GM10266 (cell line): ENCODE data around the gene COL26A1.
"Not testable (repeated sequence)": the region's sequence is repeated elsewhere in the genome, so short reads cannot be mapped to it uniquely, and the experiment has no call there.

ENCODE experiments used
- DNase-seq: peaks from one replicate; pipeline ENCODE4 v3.0.0; 2012; ENCODE audit errors: extremely low spot score
- TF ChIP-seq, protein P1 (sequence below): IDR thresholded peaks from 2 replicates; pipeline ENCODE4 v1.5.1; 2012; ENCODE audit warnings: mild to moderate bottlenecking, low read depth; ENCODE audit not compliant: control insufficient read depth, insufficient read depth; ENCODE audit errors: missing control alignments

Gene COL26A1

DNA sequence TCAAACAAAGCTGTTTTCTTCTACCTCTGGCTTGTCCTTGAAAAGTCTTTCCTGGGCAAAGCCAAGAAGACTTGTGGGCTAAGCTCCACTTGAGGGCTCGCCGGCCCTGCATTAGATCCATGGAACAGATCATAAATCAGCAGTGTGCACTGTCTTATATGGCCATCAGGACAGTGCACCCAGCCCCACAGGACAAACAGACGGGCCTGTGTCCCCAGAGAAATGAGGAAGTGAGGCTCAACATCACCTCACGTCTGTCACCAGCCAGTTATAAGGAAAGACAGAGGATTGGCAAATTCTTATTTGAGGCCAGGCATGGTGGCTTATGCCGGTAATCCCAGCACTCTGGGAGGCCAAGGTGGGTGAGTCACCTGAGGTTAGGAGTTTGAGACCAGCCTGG lies 28.8 kb upstream of the COL26A1 start:
- no peak for DNase-seq
- TF ChIP-seq, protein P1, sequence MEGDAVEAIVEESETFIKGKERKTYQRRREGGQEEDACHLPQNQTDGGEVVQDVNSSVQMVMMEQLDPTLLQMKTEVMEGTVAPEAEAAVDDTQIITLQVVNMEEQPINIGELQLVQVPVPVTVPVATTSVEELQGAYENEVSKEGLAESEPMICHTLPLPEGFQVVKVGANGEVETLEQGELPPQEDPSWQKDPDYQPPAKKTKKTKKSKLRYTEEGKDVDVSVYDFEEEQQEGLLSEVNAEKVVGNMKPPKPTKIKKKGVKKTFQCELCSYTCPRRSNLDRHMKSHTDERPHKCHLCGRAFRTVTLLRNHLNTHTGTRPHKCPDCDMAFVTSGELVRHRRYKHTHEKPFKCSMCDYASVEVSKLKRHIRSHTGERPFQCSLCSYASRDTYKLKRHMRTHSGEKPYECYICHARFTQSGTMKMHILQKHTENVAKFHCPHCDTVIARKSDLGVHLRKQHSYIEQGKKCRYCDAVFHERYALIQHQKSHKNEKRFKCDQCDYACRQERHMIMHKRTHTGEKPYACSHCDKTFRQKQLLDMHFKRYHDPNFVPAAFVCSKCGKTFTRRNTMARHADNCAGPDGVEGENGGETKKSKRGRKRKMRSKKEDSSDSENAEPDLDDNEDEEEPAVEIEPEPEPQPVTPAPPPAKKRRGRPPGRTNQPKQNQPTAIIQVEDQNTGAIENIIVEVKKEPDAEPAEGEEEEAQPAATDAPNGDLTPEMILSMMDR, result no peak

DNA sequence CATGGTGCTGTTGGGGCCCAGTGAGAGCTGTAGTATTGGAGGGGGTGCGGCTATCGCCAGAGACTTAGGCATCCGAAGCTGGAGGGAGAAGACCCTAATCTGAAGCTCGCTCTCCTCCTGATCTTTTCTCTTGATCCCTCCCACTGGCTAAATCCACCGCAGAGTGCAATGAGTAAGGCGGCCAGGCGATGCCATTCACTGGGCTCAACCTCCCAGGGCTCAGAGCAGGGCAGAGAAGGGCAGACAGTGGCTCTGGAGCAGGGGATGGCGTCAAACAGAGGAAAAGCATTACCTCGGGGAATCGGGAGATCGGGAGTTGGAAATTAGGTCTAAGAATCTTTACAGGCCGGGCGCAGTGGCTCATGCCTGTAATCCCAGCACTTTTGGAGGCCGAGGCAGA lies 22.3 kb upstream of the COL26A1 start:
- DNase-seq, result no peak
- TF ChIP-seq, protein P1, result no peak

DNA sequence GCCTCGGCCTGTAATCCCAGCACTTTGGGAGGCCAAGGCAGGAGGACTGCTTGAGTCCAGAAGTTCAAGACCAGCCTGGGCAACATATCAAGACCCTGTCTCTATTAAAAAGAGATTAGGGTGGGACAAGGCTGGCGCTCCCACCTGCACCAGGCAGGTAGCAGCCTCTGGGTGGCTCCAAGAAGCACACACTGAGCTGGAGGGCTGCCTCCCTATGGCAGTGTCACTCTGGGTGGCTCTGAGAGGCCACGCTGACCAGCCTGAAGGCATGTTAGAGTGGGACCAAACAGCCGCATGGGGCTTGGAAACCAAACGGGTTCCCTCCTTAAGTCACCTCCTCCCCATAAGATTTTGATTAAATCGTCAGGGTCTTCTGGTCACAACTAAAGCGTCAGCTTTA lies 19.8 kb upstream of the COL26A1 start:
- DNase-seq, result no peak
- TF ChIP-seq, protein P1, result no peak

DNA sequence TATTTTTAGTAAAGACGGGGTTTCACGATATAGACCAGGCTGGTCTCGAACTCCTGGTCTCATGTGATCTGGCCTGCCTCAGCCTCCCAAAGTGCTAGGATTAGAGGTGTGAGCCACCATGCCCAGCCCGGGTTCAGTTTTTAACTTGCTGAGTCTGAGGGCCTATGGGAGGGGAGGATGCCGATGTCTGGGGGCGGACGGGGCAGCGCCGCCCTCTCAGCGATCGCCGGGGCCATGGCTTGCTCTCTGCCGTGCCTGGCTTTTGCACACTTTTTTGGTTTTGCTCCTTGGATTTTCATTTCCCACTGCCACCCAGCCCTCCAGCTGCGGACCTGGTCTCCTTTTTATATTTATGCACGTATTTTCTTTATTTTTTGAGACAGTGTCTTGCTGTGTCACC lies 15.2 kb upstream of the COL26A1 start:
- TF ChIP-seq, protein P1, result no peak
- no peak for DNase-seq

DNA sequence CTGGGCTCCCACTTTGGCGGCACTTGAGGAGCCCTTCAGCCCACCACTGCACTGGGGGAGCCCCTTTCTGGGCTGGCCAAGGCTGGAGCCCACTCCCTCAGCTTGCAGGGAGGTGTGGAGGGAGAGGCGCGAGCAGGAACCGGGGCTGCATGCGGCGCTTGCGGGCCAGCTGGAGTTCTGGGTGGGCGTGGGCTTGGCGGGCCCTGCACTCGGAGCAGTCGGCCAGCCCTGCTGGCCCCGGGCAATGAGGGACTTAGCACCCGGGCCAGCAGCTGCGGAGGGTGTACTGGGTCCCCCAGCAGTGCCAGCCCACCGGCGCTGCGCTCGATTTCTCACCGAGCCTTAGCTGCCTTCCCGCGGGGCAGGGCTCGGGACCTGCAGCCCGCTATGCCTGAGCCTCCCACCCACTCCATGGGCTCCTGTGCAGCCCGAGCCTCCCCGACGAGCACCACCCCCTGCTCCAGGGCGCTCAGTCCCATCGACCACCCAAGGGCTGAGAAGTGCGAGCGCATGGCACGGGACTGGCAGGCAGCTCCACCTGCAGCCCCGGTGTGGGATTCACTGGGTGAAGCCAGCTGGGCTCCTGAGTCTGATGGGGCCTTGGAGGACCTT lies 14.1 kb upstream of the COL26A1 start:
- not testable (repeated sequence) for DNase-seq

DNA sequence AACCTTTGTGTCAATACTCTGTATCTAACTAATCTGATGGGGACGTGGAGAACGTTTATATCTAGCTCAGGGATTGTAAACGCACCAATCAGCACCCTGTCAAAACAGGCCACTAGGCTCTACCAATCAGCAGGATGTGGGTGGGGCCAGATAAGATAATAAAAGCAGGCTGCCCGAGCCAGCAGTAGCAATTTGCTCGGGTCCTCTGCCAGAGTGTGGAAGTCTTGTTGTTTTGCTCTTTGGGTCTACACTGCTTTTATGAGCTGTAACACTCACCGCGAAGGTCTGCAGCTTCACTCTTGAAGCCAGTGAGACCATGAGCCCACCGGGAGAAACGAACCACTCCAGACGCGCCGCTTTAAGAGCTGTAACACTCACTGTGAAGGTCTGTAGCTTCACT lies 13.4 kb upstream of the COL26A1 start:
- DNase-seq, result not testable (repeated sequence)

DNA sequence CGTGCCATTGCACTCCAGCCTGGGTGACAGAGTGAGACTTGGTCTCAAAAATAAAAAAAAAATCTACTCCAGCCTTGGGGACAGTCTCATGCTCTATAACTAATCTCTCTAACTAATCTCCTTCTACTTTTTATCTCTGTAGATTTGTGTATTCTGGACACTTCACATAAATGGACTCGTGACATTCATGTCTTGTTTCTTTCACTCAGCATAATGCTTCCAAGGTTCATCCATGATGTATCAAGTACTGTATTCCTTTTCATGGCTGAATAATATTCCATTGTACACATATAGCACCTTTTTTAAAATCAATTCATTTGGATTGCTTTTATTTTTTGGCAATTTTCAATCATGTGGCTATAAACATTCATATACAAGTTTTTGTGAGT lies 9.8 kb upstream of the COL26A1 start:
- no peak for DNase-seq
- TF ChIP-seq, protein P1, result no peak

DNA sequence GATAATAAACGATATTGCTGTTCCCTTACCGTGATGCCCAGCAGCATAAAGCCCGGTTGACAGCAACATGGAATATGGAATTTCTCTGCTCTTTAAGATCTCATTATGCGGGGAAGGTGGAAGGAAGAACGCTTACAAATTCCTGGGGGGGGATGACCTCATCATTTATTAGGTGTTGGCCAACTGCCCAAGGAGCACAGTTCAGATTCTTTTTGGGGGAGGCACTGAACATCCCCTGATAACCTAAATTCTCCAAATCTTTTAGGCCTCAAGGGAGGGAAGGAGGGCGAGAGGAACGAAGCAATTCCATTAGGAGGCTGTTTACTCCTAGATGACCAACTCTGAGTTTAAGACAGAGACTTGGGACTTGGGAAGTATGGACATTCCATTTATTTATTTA lies 5.2 kb upstream of the COL26A1 start:
- TF ChIP-seq, protein P1, result no peak
- no peak for DNase-seq
